ENCODE data around the gene BSCL2. TPM values are rescaled to one million over a fixed set of nuclear protein-coding genes. Genes with fewer than 3 reads are reported as not detected.
"Not testable (repeated sequence)": the region's sequence is repeated elsewhere in the genome, so short reads cannot be mapped to it uniquely, and the experiment has no call there.

The BSCL2 gene
- total RNA-seq, 1 donor from 2014 or later = 20.9 TPM

- no peak for DNase-seq (ENCODE audit: low read depth, low spot score)
Observed at GRCh38 chr11:62719302-62719978, 12.2 kb upstream of the BSCL2 start.

DNA sequence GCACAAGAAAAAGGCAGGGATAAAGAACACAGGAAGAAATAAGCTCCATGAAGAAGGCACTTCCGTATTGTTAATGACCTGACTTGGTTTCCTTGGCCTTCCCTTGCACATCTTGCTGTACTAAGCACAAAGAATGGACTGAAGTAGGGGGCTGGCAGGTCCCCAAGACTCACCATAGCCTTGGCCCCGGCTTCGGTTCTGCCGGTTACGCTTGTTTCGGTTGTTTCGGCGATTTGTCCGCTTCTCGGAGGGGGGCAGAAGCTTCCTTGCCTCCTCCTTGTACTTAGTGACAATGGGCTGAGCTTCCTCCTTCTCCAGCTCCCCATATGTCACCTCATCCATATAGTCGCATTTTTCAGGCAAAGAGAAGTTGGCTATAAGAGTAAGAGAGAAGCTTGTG lies 9.6 kb upstream of the BSCL2 start:
- DNase-seq (ENCODE audit: low read depth, low spot score) = no peak

GRCh38 chr11:62716206-62716605 lies 9.0 kb upstream of the BSCL2 start:
- DNase-seq (ENCODE audit: low read depth, low spot score) = no peak

DNA sequence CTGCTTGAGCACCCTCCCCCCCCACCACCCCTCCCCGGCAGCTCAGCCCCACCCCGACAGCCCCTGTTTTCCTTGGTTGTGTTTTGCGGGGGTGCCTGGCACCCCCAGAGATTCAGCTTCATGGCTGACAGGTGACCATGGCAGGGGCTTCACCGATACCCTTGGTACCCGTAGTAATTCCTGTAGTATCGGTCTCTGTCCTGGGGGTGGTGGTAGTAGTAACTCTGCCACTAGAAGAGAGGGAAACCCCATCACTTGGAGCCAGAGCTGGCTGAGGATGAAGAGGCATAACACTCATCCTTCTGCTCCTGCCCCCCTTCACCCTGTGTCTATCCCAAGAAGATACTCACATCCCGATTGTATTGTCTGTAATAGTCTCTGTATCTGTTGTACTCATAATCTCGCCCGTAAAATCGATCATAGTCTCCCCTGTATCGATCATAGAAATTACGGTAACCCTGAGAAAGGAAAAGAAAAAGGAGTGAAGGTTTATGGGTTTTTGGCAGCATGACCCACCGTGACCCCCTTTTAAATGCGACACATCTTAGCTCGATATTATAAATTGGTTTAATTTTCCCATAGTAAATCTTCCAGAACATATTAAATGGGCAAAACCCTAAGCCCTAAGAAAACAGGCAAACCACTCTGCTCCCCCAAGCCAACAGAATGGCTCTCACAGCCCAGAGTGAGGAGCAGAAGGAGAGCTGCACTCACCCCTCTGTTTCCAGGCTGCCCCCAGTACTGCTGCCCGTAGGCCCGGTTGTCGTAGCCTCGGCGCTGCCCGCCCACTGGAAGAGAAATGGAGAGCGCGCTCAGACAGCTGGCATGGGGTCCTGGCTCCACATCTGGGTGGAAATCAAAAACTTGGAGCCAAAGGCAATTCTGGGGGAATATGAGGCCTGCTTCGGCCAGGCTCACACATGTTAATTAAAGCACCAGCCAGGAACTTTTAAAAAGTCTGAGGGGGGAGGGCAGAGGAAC lies 8.2 kb upstream of the BSCL2 start:
- no peak for DNase-seq (ENCODE audit: low read depth, low spot score)

DNA sequence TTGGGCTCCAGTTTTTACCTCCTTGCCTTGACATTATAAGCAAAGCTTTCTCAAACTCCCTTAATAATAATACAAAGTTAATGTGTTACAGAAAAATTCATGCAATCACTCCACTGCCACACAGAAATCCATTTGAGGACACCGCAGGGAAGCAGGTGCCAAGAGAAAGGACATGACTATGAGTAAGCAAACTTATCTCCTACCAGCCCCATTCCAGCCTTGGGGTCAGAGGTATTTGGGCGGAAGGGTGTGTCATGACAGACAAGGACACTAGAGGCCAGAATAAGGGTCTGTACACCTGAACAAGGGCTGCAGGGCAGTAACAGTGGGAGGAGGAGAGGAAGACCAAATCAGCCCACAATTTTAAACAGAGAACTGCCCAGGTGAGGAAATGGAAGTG lies 6.1 kb upstream of the BSCL2 start:
- DNase-seq (ENCODE audit: low read depth, low spot score) = no peak

- DNase-seq (ENCODE audit: low read depth, low spot score) = no peak
Observed at GRCh38 chr11:62712861-62713260, 5.6 kb upstream of the BSCL2 start.

GRCh38 chr11:62712276-62712812 lies 5.1 kb upstream of the BSCL2 start:
- no peak for DNase-seq (ENCODE audit: low read depth, low spot score)

DNA sequence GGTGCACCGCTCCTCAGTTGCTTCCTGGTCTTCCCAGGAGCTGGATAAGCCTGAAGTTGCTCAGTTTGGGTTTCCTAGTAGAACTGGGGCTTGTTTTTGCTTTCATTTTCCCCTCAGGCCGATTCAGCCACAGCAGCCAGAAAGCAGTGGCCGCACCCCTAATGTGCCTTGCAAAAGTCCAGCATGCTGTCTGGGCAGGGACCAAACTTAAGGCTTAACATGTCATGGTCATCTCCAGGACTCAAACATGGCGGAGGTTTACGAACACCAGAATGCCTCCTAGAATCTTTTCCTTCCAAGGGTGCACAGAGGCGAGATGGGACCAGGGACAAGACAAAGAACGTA lies 2.7 kb upstream of the BSCL2 start:
- DNase-seq (ENCODE audit: low read depth, low spot score) = no peak

GRCh38 chr11:62709247-62710000 lies 2.2 kb upstream of the BSCL2 start:
- DNase-seq (ENCODE audit: low read depth, low spot score) = peak; percentile 92

GRCh38 chr11:62708793-62709192 lies 1.6 kb upstream of the BSCL2 start:
- no peak for DNase-seq (ENCODE audit: low read depth, low spot score)

DNA sequence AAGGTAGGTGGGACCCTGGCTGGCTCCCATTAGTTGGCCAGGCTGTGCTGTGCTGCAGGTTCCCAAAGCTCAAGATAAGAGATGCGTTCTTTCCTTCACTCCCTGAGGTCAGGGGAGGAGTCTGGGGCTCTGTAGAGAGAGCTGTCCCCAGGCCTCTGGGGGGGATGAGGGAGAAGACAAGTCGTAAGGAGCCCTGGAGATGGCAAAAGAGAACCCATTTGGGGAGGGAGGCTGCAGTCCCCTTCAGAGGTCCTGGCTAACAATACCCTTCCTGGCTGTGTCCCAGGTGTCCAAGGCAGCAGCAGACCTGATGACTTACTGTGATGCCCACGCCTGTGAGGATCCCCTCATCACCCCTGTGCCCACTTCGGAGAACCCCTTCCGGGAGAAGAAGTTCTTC lies 1.2 kb upstream of the BSCL2 start:
- DNase-seq (ENCODE audit: low read depth, low spot score) = no peak

DNA sequence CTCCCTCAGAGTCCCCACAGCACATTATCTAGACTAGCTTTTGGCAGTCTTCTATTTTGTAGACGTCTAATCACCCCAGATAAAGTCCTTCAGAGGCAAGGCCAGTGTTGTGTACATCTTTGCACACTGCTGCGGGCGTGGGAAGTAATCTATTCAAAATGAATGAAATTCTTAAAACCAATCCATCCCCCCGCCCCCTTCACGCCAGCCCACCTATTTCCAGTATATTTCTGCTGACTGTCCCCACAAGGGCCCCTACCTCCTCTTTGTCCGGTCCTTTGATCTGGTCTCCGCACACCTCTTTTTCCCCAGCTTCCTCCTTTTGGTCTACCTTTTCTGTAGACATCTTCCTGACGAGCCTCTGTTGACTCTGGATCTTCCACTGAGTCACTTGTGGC lies 375 bp downstream of the BSCL2 start:
- no peak for DNase-seq (ENCODE audit: low read depth, low spot score)

GRCh38 chr11:62705880-62706849 lies 1.1 kb downstream of the BSCL2 start:
- peak; percentile 74 for DNase-seq (ENCODE audit: low read depth, low spot score)

DNA sequence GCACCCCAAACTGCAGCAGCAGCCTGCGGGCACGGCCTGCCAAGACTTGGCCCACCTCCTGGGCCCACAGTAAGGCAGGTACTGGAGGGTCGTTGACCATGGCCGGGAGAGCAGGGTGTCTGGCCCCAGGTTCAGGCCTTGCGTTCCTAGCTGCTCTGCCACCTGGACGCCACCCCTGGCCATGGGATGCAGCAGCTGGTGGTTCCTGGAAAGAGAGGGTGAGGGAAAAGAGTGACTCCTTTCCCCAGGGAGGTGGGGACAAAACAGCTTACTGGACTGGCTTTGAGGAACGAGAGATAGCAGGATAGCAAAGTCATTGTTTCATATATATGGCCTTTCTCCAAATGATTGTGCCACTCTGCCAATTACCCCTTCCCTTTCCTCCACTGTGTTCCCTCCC lies 1.8 kb downstream of the BSCL2 start:
- DNase-seq (ENCODE audit: low read depth, low spot score) = no peak

DNA sequence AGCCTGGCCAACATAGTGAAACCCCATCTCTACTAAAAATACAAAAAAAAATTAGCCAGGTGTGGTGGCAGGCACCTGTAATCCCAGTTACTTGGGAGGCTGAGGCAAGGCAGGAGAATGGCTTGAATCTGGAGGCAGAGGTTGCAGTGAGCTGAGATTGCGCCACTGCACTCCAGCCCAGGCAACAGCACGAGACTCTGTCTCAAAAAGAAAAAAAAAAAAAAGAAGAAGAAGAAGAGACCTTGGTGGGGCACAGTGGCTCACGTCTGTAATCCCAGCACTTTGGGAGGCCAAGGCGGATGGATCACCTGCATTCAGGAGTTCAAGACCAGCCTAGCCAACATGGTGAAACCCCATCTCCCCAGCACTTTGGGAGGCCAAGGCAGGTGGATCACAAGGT lies 3.3 kb downstream of the BSCL2 start:
- not testable (repeated sequence) for DNase-seq (ENCODE audit: low read depth, low spot score)

GRCh38 chr11:62702246-62702645 lies 5.0 kb downstream of the BSCL2 start:
- DNase-seq (ENCODE audit: low read depth, low spot score) = no peak

DNA sequence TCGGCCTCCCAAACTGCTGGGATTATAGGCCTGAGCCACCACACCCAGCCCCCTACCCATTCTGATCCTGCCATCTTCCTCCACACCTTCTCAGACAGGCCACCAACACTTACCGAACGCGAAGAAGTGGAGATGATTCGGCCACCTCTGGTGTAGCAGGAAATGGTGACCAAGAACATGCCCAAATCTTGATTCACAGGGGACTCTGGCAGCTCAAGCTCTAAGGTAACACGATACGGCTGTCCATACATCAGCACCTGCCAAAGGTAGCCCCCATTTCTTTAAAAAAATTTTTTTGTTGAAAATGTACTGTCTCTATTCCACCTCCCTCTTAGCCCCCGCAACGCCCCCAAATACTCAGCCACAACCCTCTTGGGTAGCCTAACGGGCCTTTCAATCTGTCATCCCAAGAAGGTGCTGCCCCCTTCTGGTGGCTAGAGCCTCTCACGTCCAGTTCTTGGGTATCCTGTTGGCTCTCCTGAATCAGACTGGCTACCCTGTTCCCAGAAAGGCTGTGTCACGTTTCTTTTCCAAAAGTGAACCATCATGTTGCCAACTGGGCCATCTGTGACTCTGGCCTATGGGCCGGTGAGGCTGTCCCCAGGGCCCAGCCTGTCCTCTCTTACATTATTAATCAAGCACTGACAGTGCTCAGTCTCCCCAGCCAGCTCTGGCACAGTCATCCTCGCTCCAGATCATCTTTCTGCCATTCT lies 12.6 kb downstream of the BSCL2 start:
- DNase-seq (ENCODE audit: low read depth, low spot score) = peak; percentile 59

DNA sequence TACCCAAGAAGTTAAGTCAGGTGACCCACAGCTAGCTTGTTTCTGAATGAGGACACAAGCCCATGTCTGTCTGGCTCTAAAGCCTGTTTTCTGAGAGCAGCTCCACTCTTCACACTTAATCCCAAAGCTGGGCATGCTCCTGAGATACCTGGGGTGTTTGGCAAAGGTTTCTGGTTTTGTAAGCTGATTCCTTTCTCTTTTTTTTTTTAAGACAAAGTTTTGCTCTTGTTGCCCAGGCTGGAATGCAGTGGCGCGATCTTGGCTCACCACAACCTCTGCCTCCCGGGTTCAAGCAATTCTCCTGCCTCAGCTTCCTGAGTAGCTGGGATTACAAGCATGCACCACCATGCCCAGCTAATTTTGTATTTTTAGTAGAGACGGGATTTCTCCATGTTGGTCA lies 13.6 kb downstream of the BSCL2 start:
- not testable (repeated sequence) for DNase-seq (ENCODE audit: low read depth, low spot score)

DNA sequence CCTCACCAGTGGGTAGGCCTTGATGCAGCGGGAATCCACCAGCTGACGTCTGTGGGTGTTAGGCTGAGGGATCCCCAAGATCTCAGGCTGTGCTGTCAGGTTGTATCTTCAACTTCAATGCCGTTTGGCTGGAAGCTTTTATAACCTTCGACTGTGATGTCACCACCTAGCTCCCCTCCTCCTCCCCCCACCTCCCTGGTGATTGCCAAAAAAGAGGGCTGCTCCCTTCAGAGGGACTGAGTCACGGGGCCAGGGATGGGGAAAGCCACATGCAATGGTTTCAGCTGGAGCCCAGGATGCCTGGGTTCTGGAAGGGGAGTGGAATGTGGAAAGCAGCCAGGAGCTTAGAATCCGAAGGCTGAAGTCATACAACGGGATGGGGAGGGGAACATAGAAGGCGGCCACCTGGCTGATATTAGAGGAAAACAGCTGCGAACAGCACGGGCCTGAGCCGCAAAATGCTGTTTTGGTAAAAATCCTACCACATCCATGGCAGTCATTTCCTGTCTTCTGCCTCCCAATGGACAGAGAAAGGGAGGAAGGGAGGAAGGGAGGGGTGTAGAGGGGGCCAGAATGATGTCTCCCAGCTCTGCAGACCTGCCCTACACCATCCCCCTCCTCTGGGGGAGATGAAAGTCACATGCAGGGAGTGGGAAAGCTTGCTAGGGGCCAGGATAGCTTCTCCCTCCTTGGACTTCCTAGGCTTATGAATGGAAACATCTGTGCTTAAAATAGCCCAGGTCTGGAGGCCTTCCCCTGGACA lies 17.6 kb downstream of the BSCL2 start, which contains the start of gene LRRN4CL:
TSS of gene LRRN4CL (minus strand) at position 110 of the 763 bp plus-strand sequence. CDS start 1,022 bp downstream, outside the sequence.
- DNase-seq (ENCODE audit: low read depth, low spot score) = no peak
